ENCODE data around the gene TRAF2. TPM values are rescaled to one million over a fixed set of nuclear protein-coding genes. Genes with fewer than 3 reads are reported as not detected.

The TRAF2 gene
- total and polyA plus RNA-seq, 2 of the 13 experiments (the other 11 are each of a cell fraction or from before 2014, with no cell fraction given), result 12.4 to 13.6 TPM

- TF ChIP-seq PRDM10 (CRISPR knock-in tag; IDR thresholded peaks at IDR 0.05; ENCODE audit: low read depth), result no peak
- TF ChIP-seq PHF20 (CRISPR knock-in tag; IDR thresholded peaks at IDR 0.05), result peak; percentile 46
- TF ChIP-seq TCF12 (IDR thresholded peaks at IDR 0.05), result no peak
- 0 out of 2 replicates have a peak, but pooled peaks have one; percentile 27 for TF ChIP-seq TCF12 (CRISPR knock-in tag; IDR thresholded peaks at IDR 0.05)
- TF ChIP-seq MAF1 (CRISPR knock-in tag; IDR thresholded peaks at IDR 0.05; ENCODE audit: borderline replicate concordance), result peak; percentile 70; the same call in 1 of the 2 replicates
- TF ChIP-seq U2AF2 (IDR thresholded peaks at IDR 0.05; ENCODE audit: low read depth, low read length), result no peak
- TF ChIP-seq ZBTB26 (CRISPR knock-in tag; IDR thresholded peaks at IDR 0.05; ENCODE audit: borderline replicate concordance), result peak; percentile 55; the same call in 1 of the 2 replicates
- peak; percentile 84; the same call in 1 of the 2 replicates for TF ChIP-seq ZNF776 (CRISPR knock-in tag; IDR thresholded peaks at IDR 0.05)
- TF ChIP-seq ZFYVE20 (CRISPR knock-in tag; IDR thresholded peaks at IDR 0.05; ENCODE audit: borderline replicate concordance, low read depth), result no peak
- TF ChIP-seq TFDP1 (CRISPR knock-in tag; IDR thresholded peaks at IDR 0.05; ENCODE audit: borderline replicate concordance), result peak; percentile 67; the same call in 1 of the 2 replicates
- TF ChIP-seq RAD21 (CRISPR knock-in tag; IDR thresholded peaks at IDR 0.05), result peak; percentile 60
- no peak for TF ChIP-seq ZNF230 (CRISPR knock-in tag; IDR thresholded peaks at IDR 0.05)
- TF ChIP-seq ZNF562 (CRISPR knock-in tag; IDR thresholded peaks at IDR 0.05; ENCODE audit: borderline replicate concordance), result no peak
- peak; percentile 82 for TF ChIP-seq SAP130 (CRISPR knock-in tag; IDR thresholded peaks at IDR 0.05; ENCODE audit: low read depth)
- TF ChIP-seq TBL1XR1 (IDR thresholded peaks at IDR 0.05; ENCODE audit: borderline replicate concordance, low read length, partially characterized antibody), result no peak
- TF ChIP-seq ZBTB49 (CRISPR knock-in tag; IDR thresholded peaks at IDR 0.05; ENCODE audit: borderline replicate concordance), result no peak
- TF ChIP-seq SP2 (CRISPR knock-in tag; IDR thresholded peaks at IDR 0.05), result peak; percentile 98
- TF ChIP-seq ZFP90 (CRISPR knock-in tag; IDR thresholded peaks at IDR 0.05; ENCODE audit: borderline replicate concordance), result peak; percentile 74; the same call in 1 of the 2 replicates
- TF ChIP-seq FOXA3 (CRISPR knock-in tag; IDR thresholded peaks at IDR 0.05), result peak; percentile 23; the same call in 1 of the 2 replicates
- TF ChIP-seq SUZ12 (IDR thresholded peaks at IDR 0.05; ENCODE audit: low read depth, low read length), result no peak
- TF ChIP-seq ZNF317 (CRISPR knock-in tag; IDR thresholded peaks at IDR 0.05), result no peak
- TF ChIP-seq MTA3 (CRISPR knock-in tag; IDR thresholded peaks at IDR 0.05), result no peak
- peak; percentile 67; the same call in 1 of the 2 replicates for TF ChIP-seq KMT2B (CRISPR knock-in tag; IDR thresholded peaks at IDR 0.05)
Observed at GRCh38 chr9:136885950-136886578, at the start of gene TRAF2 (continued).
